Activated naive CD4-positive, alpha-beta T cell treated with anti-CD3 and anti-CD28 coated beads, Interleukin-2, amount 50 U/mL, for 72 hours (primary cell): ENCODE results near the gene SULF2. TPM values are rescaled to one million over a fixed set of nuclear protein-coding genes. Genes with fewer than 3 reads are reported as not detected.

ENCODE experiments used
- ATAC-seq, 2 donors: fragments of 150-1000 bp; cut with Tn5 transposase; 2 replicates each; pipeline ENCODE4 v1.10.0; 2021; ENCODE audit warnings: mild to moderate bottlenecking in 2 of 2, moderate library complexity in 2 of 2
- DNase-seq, 2 donors: peaks; one replicate each; pipeline ENCODE4 v3.0.0; 2021 to 2022; ENCODE audit warnings: low spot score in 2 of 2
- H3K27ac Mint-ChIP-seq, 2 donors: one replicate each; pipeline ENCODE4 v1.8.0; 2022; ENCODE audit warnings: mild to moderate bottlenecking in 2 of 2, mixed read lengths in 2 of 2
- H3K36me3 Mint-ChIP-seq, 2 donors: one replicate each; pipeline ENCODE4 v1.8.0; 2022; ENCODE audit warnings: mixed read lengths in 2 of 2
- H3K9me3 Mint-ChIP-seq, 2 donors: one replicate each; pipeline ENCODE4 v1.8.0; 2022; ENCODE audit warnings: mixed read lengths in 2 of 2
- total RNA-seq, 2 donors: library from RNA; stranded (reverse); gene quantifications; one replicate each; pipeline ENCODE4 v1.2.3, GENCODE V29; 2022

The SULF2 gene
- total RNA-seq, 2 donors from 2014 or later = 1.4 to 2.3 TPM

GRCh38 chr20:47719211-47719610 lies 66.1 kb downstream of the SULF2 start:
- Mint-ChIP-seq H3K36me3 (no peaks in the 10 kb centered on the region), H3K27ac (no peak overlapping the region), H3K9me3 (no peaks in the 10 kb centered on the region)
- no peak for ATAC-seq
- no peak for DNase-seq

- ATAC-seq (no peak), DNase-seq (no peak)
- H3K27ac Mint-ChIP-seq = no peak overlapping the region
- H3K9me3 Mint-ChIP-seq = no peaks in the 10 kb centered on the region
- H3K36me3 Mint-ChIP-seq = no peaks in the 10 kb centered on the region
Observed at GRCh38 chr20:47718398-47718797, 66.9 kb downstream of the SULF2 start.

- Mint-ChIP-seq H3K36me3 (no peaks in the 10 kb centered on the region), H3K9me3 (no peaks in the 10 kb centered on the region), H3K27ac (no peak overlapping the region)
- ATAC-seq = no peak
- no peak for DNase-seq
Observed at GRCh38 chr20:47717421-47717820, 67.9 kb downstream of the SULF2 start.

- peak overlapping the region in 1 of 2 donors; percentile 25 for H3K27ac Mint-ChIP-seq
Observed at GRCh38 chr20:47713878-47714450, 71.3 kb downstream of the SULF2 start.

GRCh38 chr20:47713163-47713562 lies 72.1 kb downstream of the SULF2 start:
- Mint-ChIP-seq H3K9me3 (no peaks in the 10 kb centered on the region), H3K27ac (no peak overlapping the region), H3K36me3 (no peaks in the 10 kb centered on the region)
- DNase-seq (no peak), ATAC-seq (no peak)

More at GRCh38 chr20:47713878-47714450, 71.3 kb downstream of the SULF2 start:
- Mint-ChIP-seq H3K9me3 (no peaks in the 10 kb centered on the region), H3K36me3 (no peaks in the 10 kb centered on the region)
- ATAC-seq (no peak), DNase-seq (no peak)

- Mint-ChIP-seq H3K9me3 (no peaks in the 10 kb centered on the region), H3K27ac (no peak overlapping the region), H3K36me3 (no peaks in the 10 kb centered on the region)
- ATAC-seq (no peak), DNase-seq (no peak)
Observed at GRCh38 chr20:47711046-47711752, 74.1 kb downstream of the SULF2 start.

GRCh38 chr20:47710665-47711045 lies 74.6 kb downstream of the SULF2 start:
- no peak for ATAC-seq
- DNase-seq = no peak
- H3K36me3 Mint-ChIP-seq = no peaks in the 10 kb centered on the region

GRCh38 chr20:47708953-47709833 lies 76.1 kb downstream of the SULF2 start:
- no peak overlapping the region for H3K27ac Mint-ChIP-seq
- ATAC-seq (no peak), DNase-seq (no peak)
- H3K9me3 Mint-ChIP-seq = no peaks in the 10 kb centered on the region
- H3K36me3 Mint-ChIP-seq = no peaks in the 10 kb centered on the region

More at GRCh38 chr20:47710665-47711045, 74.6 kb downstream of the SULF2 start:
- H3K27ac Mint-ChIP-seq = no peak overlapping the region
- H3K9me3 Mint-ChIP-seq = no peaks in the 10 kb centered on the region

GRCh38 chr20:47708140-47708807 lies 77.0 kb downstream of the SULF2 start:
- no peaks in the 10 kb centered on the region for H3K36me3 Mint-ChIP-seq
- H3K9me3 Mint-ChIP-seq = no peaks in the 10 kb centered on the region
- ATAC-seq (no peak), DNase-seq (no peak)
- H3K27ac Mint-ChIP-seq = no peak overlapping the region

GRCh38 chr20:47706345-47706744 lies 78.9 kb downstream of the SULF2 start:
- no peak for ATAC-seq
- DNase-seq = no peak
- Mint-ChIP-seq H3K9me3 (no peaks in the 10 kb centered on the region), H3K27ac (no peak overlapping the region), H3K36me3 (no peaks in the 10 kb centered on the region)

- Mint-ChIP-seq H3K27ac (no peak overlapping the region), H3K36me3 (no peaks in the 10 kb centered on the region)
Observed at GRCh38 chr20:47705497-47705856, 79.8 kb downstream of the SULF2 start.

GRCh38 chr20:47704746-47705496 lies 80.4 kb downstream of the SULF2 start:
- ATAC-seq (no peak), DNase-seq (no peak)
- Mint-ChIP-seq H3K27ac (peak overlapping the region in 1 of 2 donors; percentile 52), H3K9me3 (no peaks in the 10 kb centered on the region), H3K36me3 (no peaks in the 10 kb centered on the region)

More at GRCh38 chr20:47705497-47705856, 79.8 kb downstream of the SULF2 start:
- DNase-seq (no peak), ATAC-seq (no peak)
- no peaks in the 10 kb centered on the region for H3K9me3 Mint-ChIP-seq

- Mint-ChIP-seq H3K36me3 (no peaks in the 10 kb centered on the region), H3K9me3 (no peaks in the 10 kb centered on the region), H3K27ac (no peak overlapping the region)
- DNase-seq (no peak), ATAC-seq (no peak)
Observed at GRCh38 chr20:47703748-47704147, 81.5 kb downstream of the SULF2 start.

- no peaks in the 10 kb centered on the region for H3K9me3 Mint-ChIP-seq
- DNase-seq = no peak
- H3K36me3 Mint-ChIP-seq = no peaks in the 10 kb centered on the region
- H3K27ac Mint-ChIP-seq = no peak overlapping the region
- ATAC-seq = no peak
Observed at GRCh38 chr20:47701612-47702011, 83.7 kb downstream of the SULF2 start.

GRCh38 chr20:47700327-47700726 lies 85.0 kb downstream of the SULF2 start:
- Mint-ChIP-seq H3K36me3 (no peaks in the 10 kb centered on the region), H3K9me3 (no peaks in the 10 kb centered on the region), H3K27ac (no peak overlapping the region)
- DNase-seq (no peak), ATAC-seq (no peak)

- no peak for ATAC-seq
- Mint-ChIP-seq H3K27ac (no peak overlapping the region), H3K36me3 (no peaks in the 10 kb centered on the region)
Observed at GRCh38 chr20:47699818-47700217, 85.5 kb downstream of the SULF2 start.

More at GRCh38 chr20:47699818-47700217, 85.5 kb downstream of the SULF2 start:
- no peaks in the 10 kb centered on the region for H3K9me3 Mint-ChIP-seq
- no peak for DNase-seq
